Left ventricle myocardium inferior (tissue), 1 donor: ENCODE data around the gene ASTN2. TPM values are rescaled to one million over a fixed set of nuclear protein-coding genes. Genes with fewer than 3 reads are reported as not detected.

Experiments
- DNase-seq: peaks from one replicate; pipeline ENCODE4 v3.0.0-alpha.2; 2020
- H3K27ac ChIP-seq: fragments of 200-600 bp; replicated peaks from 2 replicates; pipeline ENCODE4 v1.8.0; 2021
- H3K27me3 ChIP-seq: fragments of 200-600 bp; 2 replicates; pipeline ENCODE4 v1.8.0; 2021; ENCODE audit warnings: low read depth
- H3K36me3 ChIP-seq: fragments of 200-600 bp; 2 replicates; pipeline ENCODE4 v1.8.0; 2021
- H3K4me1 ChIP-seq: fragments of 200-600 bp; 2 replicates; pipeline ENCODE4 v1.8.0; 2021
- H3K4me3 ChIP-seq: fragments of 200-600 bp; 2 replicates; pipeline ENCODE4 v1.8.0; 2021; ENCODE audit warnings: mild to moderate bottlenecking, moderate library complexity
- H3K9me3 ChIP-seq: fragments of 200-600 bp; replicated peaks from 2 replicates; pipeline ENCODE4 v1.8.0; 2021
- intact Hi-C: fragments of 100-400 bp; cut with micrococcal nuclease; formaldehyde crosslinking; loops from one replicate; pipeline ENCODE4 v1.11.0; 2022
- total RNA-seq: library from RNA; stranded (reverse); fragmentation: NEBNext Ultra II Directional; extraction: Animal tissue kit (Norgen Biotek cat#: 25700); gene quantifications from one replicate; pipeline ENCODE4 v1.2.1, GENCODE V29; 2021
- TF ChIP-seq, protein P1 (sequence below): fragments of 200-600 bp; IDR thresholded peaks from 2 replicates; pipeline ENCODE4 v1.8.0; 2021; ENCODE audit warnings: antibody characterized with exemption, mild to moderate bottlenecking, borderline replicate concordance
- donor health status: DM: no; HTN: yes; CAD: no; lungs with severe emphysema.

The ASTN2 gene
- total RNA-seq, 1 donor from 2014 or later: 6.1 TPM

DNA sequence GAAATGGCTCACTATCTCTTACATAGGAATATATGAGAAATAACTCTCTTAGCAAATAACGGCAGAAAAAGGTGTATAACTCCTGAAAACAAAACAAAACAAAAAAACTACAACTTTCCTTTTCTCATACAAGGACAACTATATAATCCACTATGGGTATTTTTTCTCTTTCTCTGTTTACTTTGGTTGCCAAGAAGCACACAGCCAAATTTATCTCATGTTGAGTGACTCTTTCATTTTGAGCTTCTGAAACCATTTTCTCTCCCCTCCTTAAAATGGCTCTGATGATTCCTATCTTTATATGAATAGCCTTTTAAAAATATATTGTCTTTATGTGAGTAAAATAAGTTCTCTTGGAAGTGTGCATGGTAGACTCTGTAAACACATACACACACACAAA lies 599.0 kb downstream of the ASTN2 start:
- no peaks in the 10 kb centered on the region for H3K4me1 ChIP-seq
- no peaks in the 10 kb centered on the region for H3K9me3 ChIP-seq
- TF ChIP-seq, protein P1, sequence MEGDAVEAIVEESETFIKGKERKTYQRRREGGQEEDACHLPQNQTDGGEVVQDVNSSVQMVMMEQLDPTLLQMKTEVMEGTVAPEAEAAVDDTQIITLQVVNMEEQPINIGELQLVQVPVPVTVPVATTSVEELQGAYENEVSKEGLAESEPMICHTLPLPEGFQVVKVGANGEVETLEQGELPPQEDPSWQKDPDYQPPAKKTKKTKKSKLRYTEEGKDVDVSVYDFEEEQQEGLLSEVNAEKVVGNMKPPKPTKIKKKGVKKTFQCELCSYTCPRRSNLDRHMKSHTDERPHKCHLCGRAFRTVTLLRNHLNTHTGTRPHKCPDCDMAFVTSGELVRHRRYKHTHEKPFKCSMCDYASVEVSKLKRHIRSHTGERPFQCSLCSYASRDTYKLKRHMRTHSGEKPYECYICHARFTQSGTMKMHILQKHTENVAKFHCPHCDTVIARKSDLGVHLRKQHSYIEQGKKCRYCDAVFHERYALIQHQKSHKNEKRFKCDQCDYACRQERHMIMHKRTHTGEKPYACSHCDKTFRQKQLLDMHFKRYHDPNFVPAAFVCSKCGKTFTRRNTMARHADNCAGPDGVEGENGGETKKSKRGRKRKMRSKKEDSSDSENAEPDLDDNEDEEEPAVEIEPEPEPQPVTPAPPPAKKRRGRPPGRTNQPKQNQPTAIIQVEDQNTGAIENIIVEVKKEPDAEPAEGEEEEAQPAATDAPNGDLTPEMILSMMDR: no peak
- H3K27me3 ChIP-seq: peaks cover 27% of the 10 kb centered on the region
- intact Hi-C loops: no loop called here
- no peak overlapping the region for H3K27ac ChIP-seq
- no peaks in the 10 kb centered on the region for H3K36me3 ChIP-seq
- DNase-seq: no peak
- H3K4me3 ChIP-seq: no peak overlapping the region

DNA sequence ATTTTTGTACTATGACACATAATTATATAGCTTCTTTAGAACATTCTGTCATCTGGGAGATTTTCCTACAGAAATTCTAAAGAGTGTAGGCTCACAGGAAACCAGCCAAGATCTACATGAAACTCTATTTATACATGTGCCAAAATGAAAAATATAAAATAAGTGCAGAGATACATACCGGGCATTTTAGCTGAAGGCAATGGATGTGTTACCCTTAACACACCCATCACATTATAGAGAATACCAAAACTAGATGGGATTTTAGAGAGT lies 601.9 kb downstream of the ASTN2 start:
- DNase-seq: no peak
- Histone ChIP-seq H3K9me3 (no peaks in the 10 kb centered on the region), H3K27me3 (peaks cover 27% of the 10 kb centered on the region), H3K27ac (no peak overlapping the region), H3K4me1 (no peaks in the 10 kb centered on the region), H3K36me3 (no peaks in the 10 kb centered on the region), H3K4me3 (no peak overlapping the region)
- TF ChIP-seq, protein P1: no peak
- intact Hi-C loops: no loop called here

DNA sequence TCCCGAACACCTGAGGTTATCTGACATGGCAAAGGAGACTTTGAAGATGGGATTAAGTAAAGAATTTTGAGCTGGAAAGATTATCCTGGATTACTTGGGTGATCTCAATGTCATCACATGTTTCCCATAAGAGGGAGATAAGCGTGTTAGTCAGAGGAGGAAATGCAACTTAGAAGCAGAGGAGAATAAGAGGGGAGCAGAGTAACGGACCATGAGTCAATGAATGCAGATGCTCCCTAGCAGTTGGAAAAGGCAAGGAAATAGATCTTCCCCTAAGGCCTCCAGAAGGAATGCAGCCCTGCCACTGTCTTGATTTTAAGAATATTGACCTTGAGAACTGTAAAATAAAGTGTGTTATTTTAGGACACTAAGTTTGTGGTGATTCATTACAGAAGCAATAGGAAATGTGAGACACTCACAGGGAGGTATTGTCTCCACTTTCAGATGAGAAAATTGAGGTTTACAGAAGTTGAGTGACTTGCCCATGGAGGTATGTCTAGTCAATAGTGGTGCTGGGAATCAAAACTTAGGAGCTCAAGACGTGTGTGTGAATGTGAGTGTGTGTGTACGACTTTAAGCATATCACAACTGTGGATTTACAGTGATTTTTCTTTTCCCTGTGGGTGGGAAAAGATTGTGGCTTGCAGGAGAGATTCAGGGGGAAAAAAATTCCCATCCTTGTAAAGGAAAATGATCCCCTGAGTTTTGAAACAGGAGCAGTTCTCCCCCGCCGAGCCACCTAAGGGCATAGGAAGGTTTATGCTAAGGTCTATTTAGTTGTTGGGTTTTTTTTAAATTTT lies 602.4 kb downstream of the ASTN2 start:
- no peaks in the 10 kb centered on the region for H3K9me3 ChIP-seq
- H3K27ac ChIP-seq: no peak overlapping the region
- H3K36me3 ChIP-seq: no peaks in the 10 kb centered on the region
- H3K4me3 ChIP-seq: no peak overlapping the region
- intact Hi-C loops: no loop called here
- no peaks in the 10 kb centered on the region for H3K4me1 ChIP-seq
- peaks cover 27% of the 10 kb centered on the region for H3K27me3 ChIP-seq
- no peak for DNase-seq
- TF ChIP-seq, protein P1: no peak

DNA sequence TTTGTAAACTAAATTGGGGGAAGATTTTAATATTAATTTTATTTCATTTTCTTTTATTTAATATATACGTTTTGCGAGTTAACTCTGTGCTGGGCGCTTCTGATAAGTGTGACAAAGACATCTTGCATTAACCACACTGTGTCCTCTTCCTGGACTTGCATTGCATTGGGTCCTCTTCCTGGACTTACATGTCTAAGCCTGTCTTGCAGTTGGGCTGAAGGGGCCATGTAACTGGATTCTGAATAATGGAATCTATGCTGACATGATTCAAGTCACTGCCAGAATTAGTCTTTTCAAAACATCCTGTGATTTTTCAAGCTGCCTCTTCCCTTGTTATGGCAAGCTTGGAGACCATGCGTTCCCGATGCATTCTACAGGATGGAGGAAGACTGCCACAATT lies 605.2 kb downstream of the ASTN2 start:
- no peaks in the 10 kb centered on the region for H3K4me1 ChIP-seq
- intact Hi-C loops: no loop called here

DNA sequence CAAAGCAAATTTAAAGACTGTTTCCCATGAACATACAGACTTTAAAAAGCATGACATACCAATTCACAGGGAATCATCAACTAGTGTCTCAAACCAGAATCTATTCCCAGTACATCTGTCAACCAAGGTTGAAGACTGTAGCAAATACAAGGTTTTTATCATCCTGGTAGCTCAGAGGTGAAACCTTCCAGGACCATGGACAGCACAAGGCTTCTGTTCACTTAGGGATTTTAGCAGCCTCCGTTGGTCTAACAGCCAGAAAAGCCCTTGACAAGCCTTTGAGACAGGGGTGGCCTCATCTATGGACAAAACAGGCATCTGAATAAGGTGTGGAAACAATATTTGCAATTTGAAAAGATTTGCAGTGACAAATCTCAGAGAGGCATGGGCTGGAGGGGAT lies 608.8 kb downstream of the ASTN2 start:
- Histone ChIP-seq H3K27me3 (peaks cover 16% of the 10 kb centered on the region), H3K36me3 (no peaks in the 10 kb centered on the region), H3K4me1 (no peaks in the 10 kb centered on the region), H3K4me3 (no peak overlapping the region), H3K27ac (no peak overlapping the region), H3K9me3 (no peaks in the 10 kb centered on the region)
- intact Hi-C loops: no loop called here
- no peak for DNase-seq
- TF ChIP-seq, protein P1: no peak

More for the DNA sequence above, 605.2 kb downstream of the ASTN2 start:
- TF ChIP-seq, protein P1: no peak
- Histone ChIP-seq H3K4me3 (no peak overlapping the region), H3K27ac (no peak overlapping the region), H3K36me3 (no peaks in the 10 kb centered on the region), H3K27me3 (peaks cover 19% of the 10 kb centered on the region), H3K9me3 (no peaks in the 10 kb centered on the region)
- DNase-seq: no peak
